HepG2 (cell line): Measurements from ENCODE around the gene SECTM1. TPM values are rescaled to one million over a fixed set of nuclear protein-coding genes. Genes with fewer than 3 reads are reported as not detected.

Source experiments
- ATAD3A ChIP-seq: sonication (generic); formaldehyde crosslinking; IDR thresholded peaks from 2 replicates; pipeline ENCODE4 v1.4.0; 2020; ENCODE audit warnings: missing genetic modification reagents
- FOXA3 ChIP-seq: IDR thresholded peaks from 2 replicates; pipeline ENCODE4 v1.6.1; 2016; ENCODE audit warnings: missing genetic modification reagents, missing compliant biosample characterization
- HNRNPH1 ChIP-seq: fragments of 200-400 bp; formaldehyde crosslinking; optimal IDR thresholded peaks from 2 replicates; pipeline ENCODE3; 2017; ENCODE audit warnings: mild to moderate bottlenecking, low read depth, low read length
- KMT2B ChIP-seq: IDR thresholded peaks from 2 replicates; pipeline ENCODE4 v1.6.1; 2016; ENCODE audit warnings: missing genetic modification reagents, missing compliant biosample characterization
- NCOR1 ChIP-seq: fragments of 200-600 bp; sonication (generic); IDR thresholded peaks from 2 replicates; pipeline ENCODE4 v1.7.0; 2017; ENCODE audit warnings: antibody characterized with exemption, low read length, borderline replicate concordance
- NR2C2 ChIP-seq: sonication (generic); formaldehyde crosslinking; IDR thresholded peaks from 2 replicates; pipeline ENCODE4 v1.4.0; 2020; ENCODE audit warnings: missing genetic modification reagents, mild to moderate bottlenecking, moderate library complexity, borderline replicate concordance
- RELA ChIP-seq: sonication (generic); formaldehyde crosslinking; IDR thresholded peaks from 2 replicates; pipeline ENCODE4 v1.4.0; 2020; ENCODE audit warnings: missing genetic modification reagents
- RXRA ChIP-seq: sonication (generic); formaldehyde crosslinking; IDR thresholded peaks from 2 replicates; pipeline ENCODE4 v1.5.1; 2020; ENCODE audit warnings: missing genetic modification reagents
- TEAD3 ChIP-seq: optimal IDR thresholded peaks from 2 replicates; pipeline ENCODE3; 2016; ENCODE audit warnings: borderline replicate concordance
- ZNF136 ChIP-seq: sonication (generic); formaldehyde crosslinking; IDR thresholded peaks from 2 replicates; pipeline ENCODE4 v1.8.1; 2022; ENCODE audit warnings: low read depth, mild to moderate bottlenecking, moderate library complexity, missing genetic modification reagents
- ZNF256 ChIP-seq: sonication (generic); formaldehyde crosslinking; conservative IDR thresholded peaks from 2 replicates; pipeline ENCODE4 v1.4.0; 2020; ENCODE audit warnings: missing genetic modification reagents
- ZNF672 ChIP-seq: sonication (generic); formaldehyde crosslinking; IDR thresholded peaks from 2 replicates; pipeline ENCODE4 v1.8.1; 2022; ENCODE audit warnings: missing genetic modification reagents
- ZNF703 ChIP-seq: sonication (generic); formaldehyde crosslinking; IDR thresholded peaks from 2 replicates; pipeline ENCODE4 v1.5.1; 2020; ENCODE audit warnings: missing genetic modification reagents, mild to moderate bottlenecking, moderate library complexity, borderline replicate concordance
- ZNF766 ChIP-seq: sonication (generic); formaldehyde crosslinking; IDR thresholded peaks from 2 replicates; pipeline ENCODE4 v1.5.0; 2020; ENCODE audit warnings: missing genetic modification reagents, borderline replicate concordance
- ZNF781 ChIP-seq: sonication (generic); formaldehyde crosslinking; IDR thresholded peaks from 2 replicates; pipeline ENCODE4 v1.5.1; 2020; ENCODE audit warnings: borderline replicate concordance, mild to moderate bottlenecking, missing genetic modification reagents; ENCODE audit errors: not compliant biosample characterization
- ZSCAN21 ChIP-seq: sonication (generic); formaldehyde crosslinking; IDR thresholded peaks from 2 replicates; pipeline ENCODE4 v1.8.0; 2022; ENCODE audit warnings: mild to moderate bottlenecking, missing genetic modification reagents, moderate library complexity, borderline replicate concordance
- polyA plus RNA-seq, 8 experiments: library from polyadenylated mRNA; depleted of rRNA in 3 of 8; stranded (reverse) in 7 of 8; unstranded in 1 of 8; fragments of >200 nt; fragmentation: Illumina TruSeq in 4 of 8; extraction: Trizol in 4 of 8; gene quantifications; 2 replicates each; pipeline versions ENCODE4 v1.2.1 to v1.2.3, GENCODE V29; 2011 to 2016; ENCODE audit warnings: low read depth in 4 of 8, missing spikeins in 1 of 8, mixed read lengths in 1 of 8; ENCODE audit not compliant: insufficient read depth in 1 of 8
- total RNA-seq, 5 experiments: library from RNA; depleted of rRNA; stranded (reverse); fragments of >200 nt; fragmentation: Illumina TruSeq; extraction: Trizol; gene quantifications; 2 replicates each; pipeline ENCODE4 v1.2.3, GENCODE V29; 2016; ENCODE audit warnings: low read depth in 1 of 5
- TF ChIP-seq, protein P1 (sequence below): sonication (generic); formaldehyde crosslinking; IDR thresholded peaks from 2 replicates; pipeline ENCODE4 v1.8.0; 2022; ENCODE audit warnings: missing genetic modification reagents, mild to moderate bottlenecking, inconsistent platforms, borderline replicate concordance
- TF ChIP-seq, protein P2 (sequence below): fragments of 450-650 bp; IDR thresholded peaks from 2 replicates; pipeline ENCODE4 v1.6.1; 2017
- TF ChIP-seq, protein P3 (sequence below): sonication (generic); formaldehyde crosslinking; IDR thresholded peaks from 2 replicates; pipeline ENCODE4 v1.4.0; 2020; ENCODE audit warnings: mild to moderate bottlenecking, missing genetic modification reagents
- TF ChIP-seq, protein P4 (sequence below): sonication (generic); formaldehyde crosslinking; IDR thresholded peaks from 2 replicates; pipeline ENCODE4 v1.4.0; 2020; ENCODE audit warnings: mild to moderate bottlenecking, missing genetic modification reagents
- TF ChIP-seq, protein P5 (sequence below), 2 experiments: sonication (generic) in 1 of 2; formaldehyde crosslinking in 1 of 2; IDR thresholded peaks; 2 replicates each; pipeline versions ENCODE4 v1.5.1 to v1.6.1; 2011 to 2020; ENCODE audit warnings: borderline replicate concordance in 1 of 2, low read depth in 1 of 2, low read length in 1 of 2, mild to moderate bottlenecking in 1 of 2, missing genetic modification reagents in 1 of 2, moderate library complexity in 1 of 2

The SECTM1 gene
- total and polyA plus RNA-seq, 2 of the 13 experiments (the other 11 are each of a cell fraction or from before 2014, with no cell fraction given), result 3.5 to 5.3 TPM

DNA sequence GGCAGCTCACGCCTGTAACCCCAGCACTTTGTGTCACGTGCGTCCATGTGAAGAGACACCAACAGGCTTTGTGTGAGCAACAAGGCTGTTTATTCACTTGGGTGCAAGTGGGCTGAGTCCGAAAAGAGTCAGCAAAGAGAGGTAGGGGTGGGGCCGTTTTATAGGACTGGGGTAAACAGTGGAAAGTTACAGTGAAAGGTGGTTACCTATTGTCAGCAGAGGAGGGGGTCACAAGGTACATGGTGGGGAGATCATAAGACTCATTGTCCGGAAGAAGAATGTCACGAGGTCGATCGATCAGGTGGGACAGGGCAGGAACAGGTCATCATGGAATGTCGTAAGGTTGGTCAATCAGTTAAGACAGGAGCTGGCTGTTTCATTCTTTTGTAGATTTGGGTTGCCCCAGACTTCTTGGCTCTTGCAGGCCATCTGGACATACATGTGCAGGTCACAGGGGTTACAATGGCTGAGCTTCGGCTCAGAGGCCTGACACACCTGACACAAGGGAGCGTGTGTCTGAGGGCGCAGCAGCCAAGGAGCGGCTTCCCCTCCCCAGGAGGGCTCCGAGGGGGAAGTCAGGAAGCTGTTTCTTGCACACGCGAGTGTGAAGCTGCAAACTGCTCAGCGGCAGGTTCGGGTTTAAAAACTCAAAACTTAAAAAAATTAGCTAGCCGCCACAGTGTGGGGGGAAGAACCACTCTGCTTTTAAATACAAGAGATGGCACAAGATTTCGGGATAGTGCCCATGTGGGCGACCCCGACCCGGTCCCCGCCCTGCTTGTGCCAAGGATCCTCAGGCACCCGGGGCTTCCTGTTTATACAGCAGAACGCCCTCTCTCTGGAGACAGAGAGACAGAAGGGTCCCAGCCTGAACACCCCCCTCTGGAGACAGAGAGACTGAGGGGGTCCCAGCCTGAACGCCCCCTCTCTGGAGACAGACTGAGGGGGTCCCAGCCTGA, 13.1 kb upstream of the SECTM1 start (continued):
- TF ChIP-seq ZSCAN21 (CRISPR knock-in tag), result peak; percentile 70; the same call in 1 of the 2 replicates
- peak; percentile 99 for TF ChIP-seq TEAD3
- peak; percentile 52; the same call in 1 of the 2 replicates for TF ChIP-seq KMT2B (CRISPR knock-in tag)
- TF ChIP-seq ZNF136 (CRISPR knock-in tag), result no peak
- TF ChIP-seq, protein P1, sequence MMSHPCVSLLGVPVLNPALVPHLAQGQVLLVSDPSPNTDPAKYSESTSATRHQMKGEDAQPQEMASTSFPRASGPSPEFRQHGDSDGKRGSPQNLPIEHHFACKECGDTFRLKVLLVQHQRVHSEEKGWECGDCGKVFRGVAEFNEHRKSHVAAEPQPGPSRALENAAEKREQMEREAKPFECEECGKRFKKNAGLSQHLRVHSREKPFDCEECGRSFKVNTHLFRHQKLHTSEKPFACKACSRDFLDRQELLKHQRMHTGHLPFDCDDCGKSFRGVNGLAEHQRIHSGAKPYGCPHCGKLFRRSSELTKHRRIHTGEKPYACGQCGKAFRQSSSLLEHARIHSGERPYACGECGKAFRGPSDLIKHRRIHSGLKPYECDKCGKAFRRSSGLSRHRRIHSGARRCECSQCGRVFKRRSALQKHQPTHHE, result peak; percentile 93; the same call in 1 of the 2 replicates
- TF ChIP-seq NCOR1, result peak; percentile 90
- no peak for TF ChIP-seq ATAD3A (CRISPR knock-in tag)
- TF ChIP-seq, protein P2, sequence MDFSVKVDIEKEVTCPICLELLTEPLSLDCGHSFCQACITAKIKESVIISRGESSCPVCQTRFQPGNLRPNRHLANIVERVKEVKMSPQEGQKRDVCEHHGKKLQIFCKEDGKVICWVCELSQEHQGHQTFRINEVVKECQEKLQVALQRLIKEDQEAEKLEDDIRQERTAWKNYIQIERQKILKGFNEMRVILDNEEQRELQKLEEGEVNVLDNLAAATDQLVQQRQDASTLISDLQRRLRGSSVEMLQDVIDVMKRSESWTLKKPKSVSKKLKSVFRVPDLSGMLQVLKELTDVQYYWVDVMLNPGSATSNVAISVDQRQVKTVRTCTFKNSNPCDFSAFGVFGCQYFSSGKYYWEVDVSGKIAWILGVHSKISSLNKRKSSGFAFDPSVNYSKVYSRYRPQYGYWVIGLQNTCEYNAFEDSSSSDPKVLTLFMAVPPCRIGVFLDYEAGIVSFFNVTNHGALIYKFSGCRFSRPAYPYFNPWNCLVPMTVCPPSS, result no peak
- TF ChIP-seq, protein P3, sequence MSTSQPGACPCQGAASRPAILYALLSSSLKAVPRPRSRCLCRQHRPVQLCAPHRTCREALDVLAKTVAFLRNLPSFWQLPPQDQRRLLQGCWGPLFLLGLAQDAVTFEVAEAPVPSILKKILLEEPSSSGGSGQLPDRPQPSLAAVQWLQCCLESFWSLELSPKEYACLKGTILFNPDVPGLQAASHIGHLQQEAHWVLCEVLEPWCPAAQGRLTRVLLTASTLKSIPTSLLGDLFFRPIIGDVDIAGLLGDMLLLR (CRISPR knock-in tag), result no peak
- no peak for TF ChIP-seq ZNF672 (CRISPR knock-in tag)
- peak; percentile 94 for TF ChIP-seq NR2C2 (CRISPR knock-in tag)
- TF ChIP-seq ZNF766 (CRISPR knock-in tag), result peak; percentile 78; the same call in 1 of the 2 replicates
- TF ChIP-seq ZNF781, result peak; percentile 74
- TF ChIP-seq, protein P4, sequence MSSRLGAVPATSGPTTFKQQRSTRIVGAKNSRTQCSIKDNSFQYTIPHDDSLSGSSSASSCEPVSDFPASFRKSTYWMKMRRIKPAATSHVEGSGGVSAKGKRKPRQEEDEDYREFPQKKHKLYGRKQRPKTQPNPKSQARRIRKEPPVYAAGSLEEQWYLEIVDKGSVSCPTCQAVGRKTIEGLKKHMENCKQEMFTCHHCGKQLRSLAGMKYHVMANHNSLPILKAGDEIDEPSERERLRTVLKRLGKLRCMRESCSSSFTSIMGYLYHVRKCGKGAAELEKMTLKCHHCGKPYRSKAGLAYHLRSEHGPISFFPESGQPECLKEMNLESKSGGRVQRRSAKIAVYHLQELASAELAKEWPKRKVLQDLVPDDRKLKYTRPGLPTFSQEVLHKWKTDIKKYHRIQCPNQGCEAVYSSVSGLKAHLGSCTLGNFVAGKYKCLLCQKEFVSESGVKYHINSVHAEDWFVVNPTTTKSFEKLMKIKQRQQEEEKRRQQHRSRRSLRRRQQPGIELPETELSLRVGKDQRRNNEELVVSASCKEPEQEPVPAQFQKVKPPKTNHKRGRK (CRISPR knock-in tag), result no peak
- TF ChIP-seq ZNF256 (CRISPR knock-in tag), result peak; percentile 79; the same call in 1 of the 2 replicates
- TF ChIP-seq RELA, result 0 out of 2 replicates have a peak, but pooled peaks have one; percentile 72
- peak; percentile 98 for TF ChIP-seq RXRA
- no peak; the same call in 1 of the 2 replicates for TF ChIP-seq ZNF703 (CRISPR knock-in tag)
- peak; percentile 97 for TF ChIP-seq FOXA3 (CRISPR knock-in tag)
- no peak for TF ChIP-seq HNRNPH1
- TF ChIP-seq, protein P5, sequence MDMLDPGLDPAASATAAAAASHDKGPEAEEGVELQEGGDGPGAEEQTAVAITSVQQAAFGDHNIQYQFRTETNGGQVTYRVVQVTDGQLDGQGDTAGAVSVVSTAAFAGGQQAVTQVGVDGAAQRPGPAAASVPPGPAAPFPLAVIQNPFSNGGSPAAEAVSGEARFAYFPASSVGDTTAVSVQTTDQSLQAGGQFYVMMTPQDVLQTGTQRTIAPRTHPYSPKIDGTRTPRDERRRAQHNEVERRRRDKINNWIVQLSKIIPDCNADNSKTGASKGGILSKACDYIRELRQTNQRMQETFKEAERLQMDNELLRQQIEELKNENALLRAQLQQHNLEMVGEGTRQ (IDR thresholded peaks at IDR 0.05; ENCODE audit: low read depth, low read length), result peak; percentile 91
- TF ChIP-seq, protein P5 (CRISPR knock-in tag; IDR thresholded peaks at IDR 0.05; ENCODE audit: borderline replicate concordance), result peak; percentile 82; the same call in 1 of the 2 replicates
